HEK293T (cell line): ENCODE data around the gene ITGAD.

Experiments
- CTCF ChIA-PET: fragments of 350-600 bp; formaldehyde crosslinking; extraction: SDS; loops from one replicate; lab custom pipeline; 2021; ENCODE audit warnings: antibody characterized with exemption, inconsistent platforms; lab: Yijun Ruan, JAX
- POLR2A ChIA-PET: fragments of 350-600 bp; formaldehyde crosslinking; extraction: SDS; loops from one replicate; lab custom pipeline; 2020; ENCODE audit warnings: antibody characterized with exemption, inconsistent platforms; lab: Yijun Ruan, JAX
- DNase-seq: peaks from one replicate; pipeline ENCODE4 v3.0.0; 2012; ENCODE audit warnings: mixed read lengths; ENCODE audit errors: extremely low spot score
- ARNT ChIP-seq: fragments of 450-650 bp; IDR thresholded peaks from 2 replicates; pipeline ENCODE4 v1.6.1; 2017; ENCODE audit warnings: mild to moderate bottlenecking
- BHLHE40 ChIP-seq: fragments of 450-650 bp; IDR thresholded peaks from 2 replicates; pipeline ENCODE4 v1.6.1; 2016; ENCODE audit warnings: mild to moderate bottlenecking, moderate library complexity, borderline replicate concordance
- CTBP1 ChIP-seq: fragments of 450-650 bp; IDR thresholded peaks from 2 replicates; pipeline ENCODE4 v1.6.1; 2016; ENCODE audit warnings: borderline replicate concordance
- ELF4 ChIP-seq: fragments of 450-650 bp; IDR thresholded peaks from 2 replicates; pipeline ENCODE4 v1.6.1; 2017; ENCODE audit warnings: antibody characterized with exemption
- FOXA1 ChIP-seq: fragments of 450-650 bp; IDR thresholded peaks from 2 replicates; pipeline ENCODE4 v1.6.1; 2016; ENCODE audit warnings: mild to moderate bottlenecking
- FOXK2 ChIP-seq: fragments of 450-650 bp; IDR thresholded peaks from 2 replicates; pipeline ENCODE4 v1.6.1; 2016; ENCODE audit warnings: mild to moderate bottlenecking
- FOXM1 ChIP-seq: fragments of 450-650 bp; IDR thresholded peaks from 2 replicates; pipeline ENCODE4 v1.6.1; 2017; ENCODE audit warnings: mild to moderate bottlenecking, borderline replicate concordance
- HDGF ChIP-seq: fragments of 450-650 bp; IDR thresholded peaks from 2 replicates; pipeline ENCODE4 v1.6.1; 2017; ENCODE audit warnings: antibody characterized with exemption, borderline replicate concordance
- L3MBTL2 ChIP-seq: fragments of 450-650 bp; conservative IDR thresholded peaks from 2 replicates; pipeline ENCODE4 v1.6.1; 2016; ENCODE audit warnings: mild to moderate bottlenecking
- LEF1 ChIP-seq: fragments of 450-650 bp; IDR thresholded peaks from 2 replicates; pipeline ENCODE4 v1.6.1; 2017; ENCODE audit warnings: mild to moderate bottlenecking, borderline replicate concordance
- NFRKB ChIP-seq: fragments of 450-650 bp; IDR thresholded peaks from 2 replicates; pipeline ENCODE4 v1.6.1; 2016; ENCODE audit warnings: mild to moderate bottlenecking, moderate library complexity
- SP1 ChIP-seq: fragments of 450-650 bp; IDR thresholded peaks from 2 replicates; pipeline ENCODE4 v1.6.1; 2017
- SUZ12 ChIP-seq: fragments of 450-650 bp; IDR thresholded peaks from 2 replicates; pipeline ENCODE4 v1.6.1; 2016; ENCODE audit warnings: mild to moderate bottlenecking
- TARDBP ChIP-seq: fragments of 450-650 bp; IDR thresholded peaks from 2 replicates; pipeline ENCODE4 v1.6.1; 2016
- ZNF384 ChIP-seq: fragments of 450-650 bp; IDR thresholded peaks from 2 replicates; pipeline ENCODE4 v1.6.1; 2016
- TF ChIP-seq, protein P1 (sequence below): fragments of 450-650 bp; IDR thresholded peaks from 2 replicates; pipeline ENCODE4 v1.6.1; 2016

ITGAD gene

DNA sequence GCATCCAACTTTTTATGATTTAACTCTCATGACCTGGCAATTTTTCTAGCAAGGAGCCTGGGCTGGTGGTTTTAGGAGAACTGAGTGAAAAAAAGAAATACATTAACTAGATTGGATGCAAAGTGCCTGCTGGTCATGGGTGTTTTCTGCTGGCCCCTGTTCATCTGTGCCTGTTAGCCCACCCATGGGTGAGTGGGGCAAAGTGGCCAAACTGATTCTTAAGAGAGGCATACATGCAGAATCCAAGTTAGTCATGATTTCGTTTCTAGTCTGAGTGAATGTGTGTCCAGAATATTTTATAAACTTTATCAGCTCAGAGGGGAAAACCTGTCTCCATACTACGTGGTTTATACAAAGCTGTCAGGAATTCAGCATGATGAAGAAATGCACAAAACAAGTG, 4.6 kb upstream of the ITGAD start:
- ChIA-PET CTCF (interaction anchor here (1.0 kb wide), 1 partner anchor 220 kb away, joined by 4 read pairs; no protein-coding TSS in a partner anchor), POLR2A (no interaction called here)
- no peak for TF ChIP-seq CTBP1
- no peak for TF ChIP-seq FOXK2
- no peak for TF ChIP-seq SP1
- no peak for TF ChIP-seq FOXM1
- TF ChIP-seq, protein P1, sequence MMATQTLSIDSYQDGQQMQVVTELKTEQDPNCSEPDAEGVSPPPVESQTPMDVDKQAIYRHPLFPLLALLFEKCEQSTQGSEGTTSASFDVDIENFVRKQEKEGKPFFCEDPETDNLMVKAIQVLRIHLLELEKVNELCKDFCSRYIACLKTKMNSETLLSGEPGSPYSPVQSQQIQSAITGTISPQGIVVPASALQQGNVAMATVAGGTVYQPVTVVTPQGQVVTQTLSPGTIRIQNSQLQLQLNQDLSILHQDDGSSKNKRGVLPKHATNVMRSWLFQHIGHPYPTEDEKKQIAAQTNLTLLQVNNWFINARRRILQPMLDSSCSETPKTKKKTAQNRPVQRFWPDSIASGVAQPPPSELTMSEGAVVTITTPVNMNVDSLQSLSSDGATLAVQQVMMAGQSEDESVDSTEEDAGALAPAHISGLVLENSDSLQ = no peak
- TF ChIP-seq ELF4 = no peak
- TF ChIP-seq SUZ12 = no peak
- no peak for TF ChIP-seq LEF1
- no peak for TF ChIP-seq FOXA1
- TF ChIP-seq ZNF384 = no peak
- no peak for DNase-seq

DNA sequence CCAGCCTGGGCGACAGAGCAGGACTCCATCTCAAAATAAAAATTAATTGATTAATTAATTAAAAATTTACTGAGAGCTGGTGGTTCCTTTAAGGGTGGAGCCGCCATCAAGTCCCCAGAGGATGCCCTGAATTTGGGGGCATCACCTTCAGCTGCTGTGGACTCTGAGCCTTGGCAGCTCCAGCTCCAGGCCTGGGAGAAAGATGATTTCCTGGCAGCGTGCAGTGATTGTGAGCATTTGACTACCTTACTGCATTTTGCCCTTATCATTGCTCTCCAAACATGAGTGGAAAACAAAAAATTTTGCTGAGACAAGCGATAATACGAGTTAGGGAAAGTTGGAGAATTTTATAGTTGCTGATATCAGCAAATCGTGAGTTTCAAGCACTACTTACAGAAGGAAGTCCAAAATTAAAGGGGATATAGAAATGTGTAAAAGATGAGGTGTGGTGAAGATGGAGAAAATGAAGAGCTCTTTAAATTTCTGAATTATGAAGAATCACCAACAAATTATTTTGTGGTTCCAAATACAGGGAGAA, 2.6 kb upstream of the ITGAD start:
- no peak for DNase-seq
- TF ChIP-seq ARNT (no peak), ELF4 (no peak), BHLHE40 (no peak), SUZ12 (no peak), NFRKB (no peak), FOXA1 (no peak), HDGF (no peak), ZNF384 (no peak), CTBP1 (no peak), TARDBP (no peak), SP1 (no peak), FOXK2 (no peak), LEF1 (no peak), FOXM1 (no peak), L3MBTL2 (no peak)
- TF ChIP-seq, protein P1 = no peak
- POLR2A ChIA-PET = no interaction called here
- CTCF ChIA-PET = no interaction called here

DNA sequence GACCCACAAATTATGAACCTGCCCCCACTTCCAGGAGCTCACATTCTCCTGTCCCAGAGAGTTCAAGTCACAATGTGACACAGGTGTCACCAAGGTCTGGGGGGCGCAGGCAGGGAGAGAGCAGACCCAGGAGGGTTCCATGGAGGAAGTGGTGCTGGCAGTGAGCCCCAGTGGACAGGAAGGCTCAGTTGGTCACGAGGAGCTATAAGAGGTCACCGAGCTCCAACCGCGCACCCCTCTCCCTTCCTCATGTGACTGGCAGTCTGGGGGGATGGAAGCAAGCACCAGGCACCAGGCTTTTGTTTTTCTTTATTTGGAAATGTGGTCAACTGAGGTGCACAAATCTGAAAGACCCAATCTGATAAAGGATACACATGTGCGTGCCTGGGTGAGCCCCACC, 2.5 kb downstream of the ITGAD start:
- no peak for DNase-seq
- POLR2A ChIA-PET = interaction anchor here (1.2 kb wide), 1 partner anchor 47 kb away, joined by 3 read pairs; the partner anchor contains the start of gene ZNF843
- TF ChIP-seq SP1 (no peak), ARNT (no peak), FOXK2 (no peak), HDGF (no peak), CTBP1 (no peak), NFRKB (no peak), ZNF384 (no peak), FOXM1 (no peak), BHLHE40 (no peak), L3MBTL2 (no peak), TARDBP (no peak), LEF1 (no peak)
- TF ChIP-seq, protein P1 = no peak
- CTCF ChIA-PET = no interaction called here

DNA sequence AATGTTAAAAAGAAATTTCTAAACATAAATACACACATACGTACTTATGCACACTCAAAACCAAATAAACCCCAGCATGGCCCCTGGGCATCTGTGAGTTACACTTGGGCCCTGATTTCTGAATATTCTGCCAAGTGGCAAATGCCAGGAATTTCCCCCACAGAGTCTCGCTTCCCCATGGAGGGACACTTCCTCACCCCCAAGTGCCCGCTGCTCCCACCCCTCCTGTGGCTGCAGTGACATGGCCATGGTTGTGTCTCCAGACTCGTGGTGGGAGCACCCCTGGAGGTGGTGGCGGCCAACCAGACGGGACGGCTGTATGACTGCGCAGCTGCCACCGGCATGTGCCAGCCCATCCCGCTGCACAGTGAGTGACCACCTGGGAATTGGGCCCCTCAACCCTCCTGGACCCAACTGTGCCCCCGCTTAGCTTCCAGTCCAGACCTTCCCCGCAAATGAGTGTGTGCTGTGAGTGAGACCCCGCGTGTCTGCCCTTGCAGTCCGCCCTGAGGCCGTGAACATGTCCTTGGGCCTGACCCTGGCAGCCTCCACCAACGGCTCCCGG, 4.0 kb downstream of the ITGAD start:
- no peak for TF ChIP-seq FOXA1
- TF ChIP-seq, protein P1 = no peak
- no peak for TF ChIP-seq CTBP1
- TF ChIP-seq ZNF384 = no peak
- no peak for TF ChIP-seq ELF4
- TF ChIP-seq SUZ12 = no peak
- no peak for TF ChIP-seq HDGF
- no peak for TF ChIP-seq LEF1
- TF ChIP-seq TARDBP = no peak
- TF ChIP-seq ARNT = no peak
- TF ChIP-seq BHLHE40 = no peak
- TF ChIP-seq SP1 = no peak
- no peak for TF ChIP-seq FOXK2
- TF ChIP-seq FOXM1 = no peak
- ChIA-PET POLR2A (no interaction called here), CTCF (no interaction called here)
- DNase-seq = no peak

DNA sequence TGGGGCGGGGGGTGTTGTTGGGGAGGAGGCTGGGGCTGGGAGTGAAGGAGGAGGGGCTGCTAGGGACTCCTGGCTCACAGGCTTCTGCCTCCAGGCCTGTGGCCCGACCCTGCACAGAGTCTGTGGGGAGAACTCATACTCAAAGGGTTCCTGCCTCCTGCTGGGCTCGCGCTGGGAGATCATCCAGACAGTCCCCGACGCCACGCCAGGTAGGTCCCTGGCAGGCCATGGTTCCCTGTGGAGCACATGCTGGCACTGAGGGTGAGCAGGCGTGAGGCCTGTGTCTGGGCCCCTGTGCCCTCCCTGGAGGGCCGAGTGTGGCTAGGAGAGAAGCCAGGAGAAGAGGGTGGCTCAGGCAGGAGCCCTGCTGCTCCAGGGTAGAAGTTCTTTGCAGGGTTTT, 4.6 kb downstream of the ITGAD start:
- ChIA-PET POLR2A (no interaction called here), CTCF (no interaction called here)
- TF ChIP-seq, protein P1 = no peak
- TF ChIP-seq BHLHE40 (no peak), FOXM1 (no peak), SUZ12 (no peak), FOXK2 (no peak), L3MBTL2 (no peak), HDGF (no peak), TARDBP (no peak), ELF4 (no peak), FOXA1 (no peak), LEF1 (no peak)
- DNase-seq = no peak
